Femur (tissue), 1 donor: ENCODE measurements around the gene GSG1L.

Experiments
- DNase-seq: peaks from one replicate; pipeline ENCODE4 v3.0.0-alpha.2; 2017

GSG1L gene

GRCh38 chr16:27781981-27782880 is 281.3 kb downstream of the GSG1L start:
- no peak for DNase-seq

DNA sequence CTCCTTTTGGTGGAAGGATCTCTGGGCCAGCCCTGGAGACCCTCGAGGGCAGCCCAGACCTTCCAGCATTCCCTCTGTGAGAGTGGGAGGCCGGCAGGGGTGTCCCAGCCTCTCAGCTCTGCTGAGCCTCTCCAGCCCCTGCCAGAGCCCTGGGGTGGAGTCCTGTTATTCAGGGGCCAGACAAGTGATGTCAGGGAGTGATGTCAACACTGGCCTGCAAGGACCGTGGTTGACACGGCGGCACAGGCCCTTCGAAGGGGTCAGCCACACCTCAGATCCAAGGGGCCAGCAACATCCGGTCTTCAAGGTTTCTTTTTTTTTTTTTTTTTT is 282.4 kb downstream of the GSG1L start:
- peak; percentile 64 for DNase-seq

- no peak for DNase-seq
Observed at GRCh38 chr16:27780468-27781194, 282.9 kb downstream of the GSG1L start.

DNA sequence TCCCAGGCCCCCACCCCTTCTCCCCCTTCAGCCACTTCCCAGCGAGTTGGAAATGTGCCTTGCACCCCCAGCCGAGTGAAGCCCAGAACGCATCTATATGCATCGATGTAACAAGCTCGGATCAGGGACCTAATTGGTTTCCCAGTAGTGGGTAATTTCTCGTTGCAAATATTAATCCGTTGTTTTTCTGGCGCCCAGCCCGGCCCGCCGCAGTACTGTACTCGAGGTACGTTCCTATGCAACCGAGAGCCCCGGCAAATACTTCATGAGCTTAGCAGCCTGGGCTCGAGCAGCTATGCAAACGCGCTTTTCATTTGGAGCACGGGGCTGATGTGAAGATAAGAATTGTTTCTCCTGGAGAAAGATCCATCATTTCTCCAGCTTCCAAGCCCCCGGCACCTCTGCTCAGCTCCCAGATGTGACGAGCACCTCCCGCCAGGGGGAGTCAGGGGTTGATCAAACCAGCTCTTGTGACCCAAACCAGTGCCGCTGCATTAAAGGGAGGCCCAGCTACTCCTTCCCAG is 283.8 kb downstream of the GSG1L start:
- peak; percentile 72 for DNase-seq

DNA sequence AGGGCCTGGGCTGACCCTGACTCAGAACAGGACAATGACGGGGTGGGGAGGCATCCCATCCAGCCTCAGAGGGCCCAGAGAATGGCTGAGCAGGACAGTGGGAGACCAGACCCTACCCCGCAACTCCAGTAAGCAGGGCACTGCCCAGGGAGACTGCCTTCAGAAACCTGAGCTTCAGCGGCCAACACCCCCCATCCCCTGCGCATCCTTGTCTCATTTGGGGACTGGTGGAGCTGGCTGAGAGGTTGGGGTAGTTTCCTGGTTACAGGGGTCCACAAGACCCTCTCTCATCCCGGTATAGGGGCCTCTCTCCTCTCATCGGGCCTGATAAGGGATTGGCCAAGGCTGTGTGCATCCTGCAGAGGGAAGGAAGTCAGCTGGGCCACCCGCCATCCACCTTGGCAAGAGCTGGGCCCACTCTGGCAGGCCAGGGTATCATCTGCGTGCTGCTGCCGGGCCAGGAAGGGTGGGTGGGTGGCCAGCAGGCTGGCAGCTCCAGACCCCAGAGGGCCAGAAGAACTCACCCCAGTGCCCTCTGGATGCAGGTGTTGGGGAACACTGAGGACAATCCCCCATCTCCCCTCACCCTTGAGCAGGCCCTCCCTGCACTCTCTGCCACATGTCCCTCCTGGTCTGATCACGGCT is 284.5 kb downstream of the GSG1L start:
- DNase-seq = no peak

GRCh38 chr16:27778171-27778925 is 285.2 kb downstream of the GSG1L start:
- DNase-seq = no peak

GRCh38 chr16:27777527-27777926 is 286.0 kb downstream of the GSG1L start:
- DNase-seq = no peak

GRCh38 chr16:27776556-27777225 is 286.8 kb downstream of the GSG1L start:
- no peak for DNase-seq

GRCh38 chr16:27775254-27775653 is 288.3 kb downstream of the GSG1L start:
- no peak for DNase-seq

- DNase-seq = no peak
Observed at GRCh38 chr16:27774779-27775178, 288.7 kb downstream of the GSG1L start.

GRCh38 chr16:27773344-27773743 is 290.2 kb downstream of the GSG1L start:
- DNase-seq = no peak

DNA sequence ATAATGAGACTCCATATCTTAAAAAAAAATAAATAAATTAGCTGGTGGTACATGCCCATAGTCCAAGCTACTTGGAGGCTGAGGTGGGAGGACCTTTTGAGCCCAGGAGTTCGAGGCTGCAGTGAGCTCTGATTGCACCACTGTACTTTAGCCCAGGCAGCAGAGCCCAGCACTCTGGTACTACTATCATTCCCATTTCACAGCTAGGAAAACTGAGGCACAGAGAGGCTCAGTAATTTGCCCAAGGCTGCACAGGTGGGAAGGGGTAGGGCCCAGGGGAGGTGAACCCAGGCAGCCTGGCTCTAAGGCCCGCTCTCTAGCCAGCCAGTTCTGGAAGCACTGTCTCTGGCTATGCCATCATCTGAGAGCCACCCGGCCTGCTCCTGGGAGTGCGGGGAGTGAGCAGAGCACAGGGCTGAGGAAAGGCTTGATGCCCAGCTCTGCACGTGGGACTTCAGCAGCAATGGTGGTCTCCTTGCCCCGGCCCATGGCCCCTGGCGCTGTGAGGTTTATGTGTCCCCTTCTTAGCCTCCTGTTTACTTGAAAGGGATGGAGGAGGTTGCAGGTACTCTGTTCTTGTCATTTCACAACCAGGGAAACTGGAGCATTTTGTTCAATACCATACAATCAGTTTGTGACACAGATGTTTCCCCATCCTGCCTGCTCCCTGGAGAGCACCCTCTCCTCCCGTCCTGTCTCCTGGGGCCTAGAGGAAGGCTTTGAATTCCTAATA is 291.3 kb downstream of the GSG1L start:
- no peak for DNase-seq

DNA sequence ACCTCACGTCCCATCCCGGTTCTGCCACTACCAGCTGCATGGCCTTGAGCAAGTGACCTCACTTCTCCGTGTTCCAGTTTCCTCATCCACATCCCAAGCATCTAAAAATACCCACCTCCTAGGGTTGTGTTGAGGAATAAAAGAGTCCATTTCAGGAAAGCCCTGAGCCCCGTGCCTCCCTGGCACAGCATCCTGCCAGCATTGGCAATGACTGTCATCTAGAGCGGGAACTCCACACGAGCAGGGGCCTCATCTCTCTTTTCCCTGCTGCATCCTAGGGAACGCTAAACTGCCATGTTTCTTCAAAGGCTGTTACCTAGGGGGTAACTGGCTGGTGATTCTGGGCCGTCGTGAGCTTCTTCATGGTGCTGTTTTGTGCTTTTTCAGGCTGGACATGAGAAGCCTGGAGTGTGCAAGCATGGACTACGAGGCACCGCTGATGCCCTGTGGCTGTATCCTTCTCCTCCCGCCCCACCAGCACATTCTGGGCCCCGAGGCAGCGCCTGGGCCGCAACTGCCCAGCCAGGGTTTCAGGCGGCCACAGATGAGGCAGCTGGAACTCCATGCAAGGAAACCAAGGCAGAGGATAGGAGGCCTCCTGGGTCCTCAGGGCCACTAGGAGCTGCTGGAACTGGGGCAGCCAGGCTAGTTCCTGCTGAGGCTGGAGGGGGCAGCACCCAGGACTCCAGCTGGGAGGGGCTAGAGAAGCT is 292.2 kb downstream of the GSG1L start:
- DNase-seq = no peak

- DNase-seq = no peak
Observed at GRCh38 chr16:27770271-27771196, 293.0 kb downstream of the GSG1L start.

DNA sequence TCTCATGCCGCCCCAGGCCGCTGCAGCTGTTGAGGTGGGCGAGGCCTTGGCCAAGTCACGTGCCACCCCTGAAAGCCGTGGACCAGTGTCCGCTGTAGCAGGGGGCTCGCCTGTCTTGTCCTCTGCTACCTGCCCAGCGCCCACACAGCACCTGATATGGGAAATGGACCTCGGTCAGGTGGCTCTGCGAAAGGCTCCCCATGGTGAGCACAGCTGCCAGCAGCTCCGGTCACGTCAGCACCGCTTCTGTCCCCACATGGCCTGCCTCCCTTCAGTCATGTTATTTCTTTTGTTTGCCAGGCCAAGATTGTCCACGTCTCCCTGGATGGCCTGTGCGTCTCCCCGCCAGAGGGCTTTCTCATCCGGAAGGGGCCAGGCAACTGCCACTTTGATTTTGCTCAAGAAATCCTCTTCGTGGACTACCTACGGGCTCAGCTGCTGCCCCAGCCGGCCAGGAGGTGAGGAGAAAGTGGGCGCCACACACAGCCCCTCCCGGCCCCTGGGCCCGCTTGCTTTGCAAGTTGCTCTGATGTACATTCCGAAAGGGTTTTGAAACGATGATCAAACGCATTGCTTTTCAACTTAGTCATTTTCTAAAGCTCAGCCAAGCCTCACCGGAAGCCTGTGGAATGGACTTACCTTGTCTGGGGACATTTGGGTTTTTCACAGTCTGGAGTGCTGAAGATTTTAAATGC is 293.8 kb downstream of the GSG1L start:
- peak; percentile 46 for DNase-seq

- no peak for DNase-seq
Observed at GRCh38 chr16:27768651-27769272, 294.8 kb downstream of the GSG1L start.

GRCh38 chr16:27767971-27768591 is 295.4 kb downstream of the GSG1L start:
- no peak for DNase-seq

DNA sequence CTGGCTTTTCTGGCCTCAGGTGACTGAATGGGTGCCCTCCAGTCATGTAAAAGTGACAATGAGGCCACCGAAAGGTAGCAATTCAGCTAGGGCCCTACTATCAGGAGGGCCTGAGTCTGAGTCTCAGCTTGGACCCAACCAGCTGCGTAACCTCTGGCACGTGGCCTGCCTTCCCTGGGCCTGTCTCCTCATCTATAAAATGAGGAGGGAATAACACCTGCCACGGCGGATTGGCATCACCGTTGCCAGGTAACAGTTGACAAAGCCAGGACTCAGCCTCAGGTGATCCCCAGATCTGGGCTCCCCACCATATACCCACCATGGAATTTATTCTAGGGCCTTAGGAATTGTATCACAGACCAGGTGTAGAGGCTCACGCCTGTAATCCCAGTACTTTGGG is 296.4 kb downstream of the GSG1L start:
- no peak for DNase-seq
